Fibroblast of skin of abdomen (primary cell): ENCODE measurements around the gene MAP3K7.
"Not testable (repeated sequence)": the region's sequence is repeated elsewhere in the genome, so short reads cannot be mapped to it uniquely, and the experiment has no call there.

Source experiments
- DNase-seq: peaks from one replicate; pipeline ENCODE4 v3.0.0-alpha.2; 2013

The MAP3K7 gene

DNA sequence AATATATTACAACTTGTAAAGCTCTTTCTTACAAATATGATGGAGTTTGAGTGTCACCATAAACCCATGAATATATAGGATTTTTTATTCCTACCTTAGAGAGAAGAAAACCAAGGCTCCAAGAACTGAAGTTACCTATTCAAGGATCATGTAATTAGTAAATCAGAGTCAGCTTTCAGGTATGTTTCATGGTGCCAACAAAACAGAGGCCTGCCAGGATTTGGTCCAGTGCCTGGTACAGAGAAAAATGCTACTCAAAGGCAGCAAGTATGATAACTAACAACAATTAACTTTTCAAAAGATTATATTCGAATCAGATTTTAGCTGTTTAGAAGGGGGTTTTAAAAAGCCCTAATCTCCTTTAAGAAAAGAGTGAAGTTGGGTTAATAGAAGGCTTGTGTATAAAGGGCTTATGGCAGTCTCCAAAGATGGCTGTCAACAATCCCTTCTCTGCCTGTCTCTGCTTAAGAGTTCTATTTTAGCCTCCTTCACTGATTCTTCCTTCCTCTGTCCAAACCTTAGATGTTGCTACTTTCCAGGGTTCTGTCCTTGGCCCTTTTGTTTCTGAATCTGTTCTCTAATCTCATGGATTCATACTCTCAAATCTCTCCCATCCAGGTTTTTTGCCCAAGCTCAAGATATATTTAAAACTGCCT lies 7.8 kb downstream of the MAP3K7 start:
- no peak for DNase-seq

DNA sequence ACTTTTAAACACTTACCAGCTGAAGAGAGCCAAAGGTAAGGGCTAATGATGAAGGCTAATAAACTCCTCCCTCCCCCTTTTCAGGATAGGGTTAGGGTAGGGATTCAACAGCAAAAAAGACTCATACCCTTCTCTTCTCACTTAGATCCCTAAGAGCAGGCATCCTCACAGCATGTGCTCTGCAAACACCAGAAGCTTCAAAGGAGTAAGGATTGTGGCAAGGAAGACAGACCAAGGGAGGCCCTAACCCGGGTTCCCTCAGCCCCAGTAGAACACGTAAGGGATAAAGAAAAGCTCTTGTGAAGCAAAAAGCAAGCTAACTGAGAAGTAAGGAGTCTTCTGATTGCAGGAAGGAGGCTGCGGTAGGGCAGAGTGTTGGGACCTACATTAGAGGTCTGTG lies 11.6 kb downstream of the MAP3K7 start:
- no peak for DNase-seq

DNA sequence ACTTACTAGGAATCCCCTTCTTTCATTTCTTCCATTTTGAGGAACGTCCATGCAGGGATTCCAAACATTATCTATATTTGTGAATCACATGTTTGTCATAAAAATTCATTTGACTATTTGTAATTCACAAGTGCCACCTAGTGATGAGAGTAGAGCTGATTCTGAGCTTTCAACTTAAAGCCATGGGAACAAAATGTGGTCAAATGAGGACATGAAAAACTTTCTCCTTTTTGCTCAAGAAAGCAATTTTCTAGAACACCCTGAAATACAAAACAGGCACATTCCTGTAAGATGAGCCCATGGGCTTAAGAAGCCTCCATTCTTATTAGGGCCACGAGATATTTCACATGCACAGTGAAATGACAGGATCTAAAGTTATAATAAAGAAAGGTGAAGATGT lies 12.3 kb downstream of the MAP3K7 start:
- peak; percentile 23 for DNase-seq

DNA sequence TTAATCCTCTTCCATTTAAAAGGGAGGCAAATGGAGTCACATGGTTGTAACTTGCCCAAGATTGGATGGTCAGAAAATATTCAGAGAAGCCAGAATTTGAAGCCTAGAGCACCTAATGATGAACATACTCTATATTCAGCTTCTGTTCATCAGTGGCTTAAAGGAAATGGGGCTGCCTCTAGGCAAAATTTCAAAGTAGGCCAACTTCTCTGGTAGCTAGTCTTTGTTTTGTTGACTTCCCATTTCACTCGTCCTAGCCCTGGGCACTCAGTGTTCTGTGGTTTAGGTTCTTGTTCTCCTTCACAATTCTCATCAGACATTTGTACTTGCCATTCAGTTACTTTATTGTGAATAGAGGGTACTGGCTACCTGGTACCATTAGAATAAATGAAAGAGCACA lies 13.2 kb downstream of the MAP3K7 start:
- DNase-seq, result no peak

DNA sequence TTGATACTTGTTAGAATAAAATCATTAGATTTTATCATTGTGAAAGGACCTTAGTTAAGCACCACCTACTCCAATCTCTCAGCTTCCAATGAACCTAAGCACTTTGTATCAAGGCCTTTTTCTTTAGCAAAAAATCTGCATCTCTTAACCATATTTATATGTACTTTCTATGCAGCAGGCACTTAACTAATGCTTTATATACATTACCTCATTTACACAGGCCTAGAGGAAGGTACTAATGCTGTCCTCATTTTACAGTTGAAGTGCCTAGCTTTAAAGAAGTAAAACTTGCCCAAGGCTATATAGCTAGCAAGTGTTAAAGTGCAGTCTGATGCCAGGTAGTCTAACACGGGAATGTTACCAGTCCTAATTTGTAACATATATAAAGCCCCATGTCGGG lies 14.0 kb downstream of the MAP3K7 start:
- no peak for DNase-seq

DNA sequence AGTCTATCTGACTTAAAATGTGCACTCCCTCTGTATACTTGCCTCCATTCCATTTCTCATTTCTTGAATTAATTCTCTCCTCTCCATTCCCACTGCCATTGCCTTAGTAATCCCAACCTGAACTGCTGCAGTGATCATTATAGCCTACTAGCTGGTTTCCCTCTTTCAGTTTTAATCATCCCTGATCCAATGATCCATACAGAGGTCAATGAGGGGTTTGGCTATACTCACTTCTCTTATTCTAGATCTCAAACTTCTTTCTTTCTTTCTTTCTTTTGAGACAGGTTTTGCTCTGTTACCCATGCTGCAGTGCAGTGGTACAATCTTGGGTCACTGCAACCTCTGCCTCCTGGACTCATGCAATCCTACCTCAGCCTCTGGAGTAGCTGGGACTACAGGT lies 17.6 kb downstream of the MAP3K7 start:
- no peak for DNase-seq

DNA sequence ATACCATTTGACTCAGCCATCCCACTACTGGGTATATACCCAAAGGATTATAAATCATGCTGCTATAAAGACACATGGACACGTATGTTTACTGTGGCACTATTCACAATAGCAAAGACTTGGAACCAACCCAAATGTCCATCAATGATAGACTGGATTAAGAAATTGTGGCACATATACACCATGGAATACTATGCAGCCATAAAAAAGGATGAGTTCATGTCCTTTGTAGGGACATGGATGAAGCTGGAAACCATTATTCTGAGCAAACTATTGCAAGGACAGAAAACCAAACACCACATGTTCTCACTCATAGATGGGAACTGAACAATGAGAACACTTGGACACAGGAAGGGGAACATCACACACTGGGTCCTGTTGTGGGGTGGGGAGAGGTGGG lies 19.2 kb downstream of the MAP3K7 start:
- DNase-seq, result not testable (repeated sequence)

DNA sequence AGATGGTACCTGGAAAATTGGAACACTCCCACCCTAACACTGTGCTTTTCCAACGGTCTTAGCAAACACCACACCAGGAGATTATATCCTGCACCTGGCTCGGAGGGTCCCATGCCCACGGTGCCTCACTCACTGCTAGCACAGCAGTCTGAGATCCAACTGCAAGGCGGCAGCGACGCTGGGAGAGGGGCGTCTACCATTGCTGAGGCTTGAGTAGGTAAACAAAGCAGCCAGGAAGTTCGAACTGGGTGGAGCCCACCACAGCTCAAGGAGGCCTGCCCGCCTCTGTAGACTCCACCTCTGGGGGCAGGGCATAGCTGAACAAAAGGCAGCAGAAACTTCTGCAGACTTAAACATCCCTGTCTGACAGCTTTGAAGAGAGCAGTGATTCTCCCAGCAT lies 24.5 kb downstream of the MAP3K7 start:
- DNase-seq, result not testable (repeated sequence)

DNA sequence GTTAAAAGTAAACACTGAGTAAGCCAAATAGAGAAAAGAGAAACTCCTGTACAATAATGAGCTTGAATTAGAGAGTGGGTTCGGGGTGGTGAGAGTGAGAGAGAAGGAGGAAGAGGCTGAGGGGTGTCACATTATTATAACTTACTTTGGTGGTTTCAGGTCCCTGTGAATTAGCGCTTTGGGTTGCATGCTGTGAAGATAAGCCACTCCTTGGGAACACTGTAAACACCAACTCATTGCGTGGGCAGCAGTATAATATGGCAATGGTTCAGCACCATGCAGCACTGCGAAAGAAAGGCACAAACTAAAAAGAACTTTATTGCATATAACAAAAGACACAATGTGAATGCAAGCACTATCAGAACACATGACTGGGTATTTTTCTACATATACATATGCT lies 26.9 kb downstream of the MAP3K7 start:
- DNase-seq, result no peak

DNA sequence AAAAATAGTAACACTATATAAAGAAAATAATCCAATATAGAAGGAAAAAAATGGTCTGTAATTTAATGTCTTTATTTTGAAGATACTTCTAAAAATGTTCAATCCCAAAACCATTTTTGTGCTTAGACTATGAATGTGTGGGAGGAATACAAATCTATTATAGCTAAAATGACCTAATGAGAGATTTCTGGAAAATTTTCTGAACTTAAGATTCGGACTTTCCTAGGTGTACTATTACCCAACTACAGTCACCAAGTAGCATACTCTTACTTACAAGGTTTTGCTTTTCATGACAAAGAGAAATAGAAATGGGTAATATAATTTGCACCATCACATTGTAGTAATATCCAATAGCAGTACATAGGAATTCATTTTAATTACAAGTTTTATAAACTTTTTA lies 29.9 kb downstream of the MAP3K7 start:
- no peak for DNase-seq

DNA sequence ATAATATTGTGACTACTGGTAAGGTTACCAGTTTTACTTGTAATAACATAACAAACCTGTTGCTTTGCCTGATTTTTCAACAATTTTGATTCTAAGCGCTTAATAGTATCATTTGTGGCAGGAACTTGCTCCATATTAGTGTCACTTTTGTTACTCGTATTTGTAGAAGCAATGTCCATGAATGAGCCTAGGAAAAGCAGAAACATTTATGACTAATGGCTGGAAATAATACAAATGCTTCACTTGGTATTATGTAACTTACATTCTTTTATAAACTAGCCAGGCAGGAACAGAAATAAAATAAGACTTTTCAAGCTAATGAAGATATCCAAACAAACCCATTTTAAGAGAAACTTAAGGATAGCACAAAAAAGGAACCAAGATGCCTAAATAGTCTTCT lies 38.9 kb downstream of the MAP3K7 start:
- no peak for DNase-seq

DNA sequence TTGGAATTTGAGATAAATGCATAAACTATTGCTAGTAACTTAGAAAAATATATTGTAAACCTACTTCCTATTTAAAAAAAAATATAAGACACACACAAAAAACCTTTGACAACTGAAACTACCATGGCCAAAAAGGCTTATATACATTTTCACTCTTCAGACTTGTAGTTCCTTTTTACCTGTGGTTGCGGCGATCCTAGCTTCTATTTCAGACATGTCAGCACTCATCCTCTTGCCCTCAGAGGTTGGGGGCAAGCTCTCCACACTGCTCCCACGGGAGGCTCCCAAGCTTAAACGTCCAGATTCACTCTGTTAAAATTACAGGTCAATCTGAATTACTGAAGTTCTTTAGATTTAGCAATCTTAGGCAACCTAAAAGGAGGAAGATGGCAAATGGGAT lies 39.8 kb downstream of the MAP3K7 start:
- DNase-seq, result no peak

DNA sequence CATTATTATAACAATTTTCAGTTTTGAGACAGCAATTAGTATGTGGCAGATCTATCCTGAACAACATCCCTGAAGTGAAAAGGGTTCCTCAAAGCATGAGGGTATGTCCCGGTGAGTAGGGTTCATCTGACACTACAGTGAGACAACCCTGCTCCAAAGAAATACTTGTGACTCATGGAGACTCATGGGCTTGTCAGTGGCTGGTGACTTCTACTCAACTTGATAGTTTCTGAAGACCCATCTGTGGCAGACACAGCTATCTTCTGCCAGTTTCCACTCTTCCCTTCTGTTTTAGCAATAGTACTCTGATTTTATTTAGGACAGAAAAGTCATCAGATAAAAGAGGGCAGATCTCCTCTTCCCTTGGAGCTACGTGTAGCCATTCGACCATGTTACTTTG lies 41.4 kb downstream of the MAP3K7 start:
- no peak for DNase-seq

DNA sequence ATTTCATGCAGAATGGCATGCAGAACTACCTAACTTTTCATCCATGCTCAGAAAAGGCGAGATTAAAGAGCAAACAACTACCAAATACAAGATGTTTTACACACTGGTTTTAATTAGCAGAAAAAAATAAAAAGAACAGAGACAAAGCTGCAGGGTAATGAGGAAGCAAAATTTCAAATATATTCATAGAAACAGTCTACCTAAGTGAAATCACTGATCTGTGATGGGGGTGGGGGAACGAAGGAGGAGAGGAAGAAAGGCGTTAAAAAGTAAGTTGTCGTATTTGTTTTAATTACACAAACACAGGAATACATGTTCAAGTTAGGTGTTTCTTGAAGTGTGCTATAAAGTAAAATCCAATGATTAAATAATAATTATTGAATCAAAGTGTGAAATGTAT lies 42.1 kb downstream of the MAP3K7 start:
- DNase-seq, result no peak

DNA sequence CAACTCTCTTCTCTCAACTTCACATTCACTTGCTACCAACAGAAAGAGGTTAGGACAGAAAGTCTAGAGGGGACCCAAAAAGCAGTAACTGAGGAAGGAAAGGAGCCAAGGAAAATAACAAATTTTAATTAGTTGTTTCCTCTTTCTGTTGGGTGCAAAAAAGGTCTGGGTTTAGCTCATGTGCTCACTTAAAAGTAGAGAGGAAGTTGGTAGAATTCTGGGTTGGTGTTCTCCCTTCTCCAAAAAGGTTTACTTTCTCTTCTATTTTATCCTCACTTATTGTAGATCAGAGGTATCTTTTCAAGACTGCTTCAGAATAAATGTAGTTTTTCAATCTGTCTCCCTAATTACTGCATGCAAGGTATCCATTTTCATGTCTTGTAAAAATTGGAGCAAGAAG lies 42.8 kb downstream of the MAP3K7 start:
- DNase-seq, result no peak

DNA sequence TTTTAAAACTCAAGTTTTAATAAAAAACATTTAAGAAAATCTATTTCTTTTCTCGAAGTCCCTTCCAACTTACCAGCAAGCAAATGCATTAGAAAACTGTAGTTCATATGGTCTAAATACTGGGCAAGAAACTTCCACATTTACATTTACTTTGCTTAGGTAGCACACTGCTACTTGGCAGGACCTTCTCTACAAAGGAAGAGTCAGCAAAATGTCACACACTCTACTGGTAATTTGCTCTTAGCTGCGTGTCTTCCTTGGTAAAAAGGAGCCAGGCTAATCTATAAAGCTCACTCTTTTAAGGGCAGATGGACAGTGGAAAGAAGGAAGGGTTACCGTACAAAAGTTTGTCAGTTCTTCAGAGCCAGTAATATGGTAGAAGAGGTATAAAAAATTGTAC lies 45.7 kb downstream of the MAP3K7 start:
- DNase-seq, result no peak

DNA sequence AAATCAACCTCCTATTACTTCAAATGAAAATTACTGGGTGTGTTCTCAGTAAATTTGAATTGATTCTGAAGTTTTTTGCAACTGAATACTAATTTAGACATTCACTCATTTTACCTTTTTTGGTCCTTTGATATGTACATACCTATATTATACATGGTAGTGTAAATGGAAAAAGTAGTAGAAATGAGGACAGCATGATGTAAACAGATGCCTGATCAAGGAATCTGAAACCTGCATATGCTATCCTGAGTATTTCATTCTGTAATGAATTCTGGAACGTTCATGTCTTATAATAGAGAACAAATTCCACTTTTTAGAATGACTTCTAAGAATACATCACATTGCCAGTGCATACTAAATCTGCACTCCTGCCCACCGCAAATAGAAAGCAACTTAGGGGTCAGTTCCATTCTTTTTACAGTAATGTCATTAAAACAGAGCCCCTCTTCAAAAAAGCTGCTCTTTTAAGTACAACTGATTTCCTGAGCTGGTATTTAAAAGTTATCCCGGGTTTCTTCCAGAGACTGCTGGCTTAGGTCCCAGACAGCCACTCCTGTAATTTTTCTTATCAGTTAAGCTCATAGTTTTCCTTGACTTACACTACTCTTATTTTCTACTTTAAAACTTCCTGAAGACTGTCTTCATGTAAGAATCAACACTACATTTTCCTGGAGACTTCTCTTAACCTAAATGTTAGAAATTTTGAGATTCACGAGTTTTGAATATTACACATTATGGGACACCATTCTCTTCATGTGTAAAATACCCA lies 48.4 kb downstream of the MAP3K7 start:
- peak; percentile 5 for DNase-seq

DNA sequence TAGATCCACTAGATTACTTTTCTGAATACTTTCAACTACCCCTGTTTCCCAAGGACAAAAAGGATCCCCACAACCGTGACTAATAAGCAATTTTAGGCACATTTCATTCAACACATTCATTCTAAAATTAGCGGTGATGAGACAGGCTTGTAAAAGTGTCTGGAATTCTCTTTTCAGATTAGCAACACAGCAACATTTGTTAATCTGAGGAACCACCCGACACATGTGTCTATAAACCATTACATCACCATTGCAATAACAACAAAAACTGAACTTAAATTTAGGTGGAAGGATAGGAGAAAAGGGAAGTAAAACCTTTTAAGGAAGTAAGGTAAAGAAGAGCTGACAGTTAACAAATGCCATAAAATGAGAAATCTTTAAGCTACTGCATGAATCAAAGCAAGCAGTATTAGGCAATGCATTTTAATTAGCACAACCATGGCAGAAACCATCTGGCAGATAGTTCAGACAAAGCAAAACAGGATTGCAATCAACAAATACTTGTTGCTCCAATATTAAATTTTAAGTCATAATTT lies 49.1 kb downstream of the MAP3K7 start:
- DNase-seq, result peak; percentile 53

DNA sequence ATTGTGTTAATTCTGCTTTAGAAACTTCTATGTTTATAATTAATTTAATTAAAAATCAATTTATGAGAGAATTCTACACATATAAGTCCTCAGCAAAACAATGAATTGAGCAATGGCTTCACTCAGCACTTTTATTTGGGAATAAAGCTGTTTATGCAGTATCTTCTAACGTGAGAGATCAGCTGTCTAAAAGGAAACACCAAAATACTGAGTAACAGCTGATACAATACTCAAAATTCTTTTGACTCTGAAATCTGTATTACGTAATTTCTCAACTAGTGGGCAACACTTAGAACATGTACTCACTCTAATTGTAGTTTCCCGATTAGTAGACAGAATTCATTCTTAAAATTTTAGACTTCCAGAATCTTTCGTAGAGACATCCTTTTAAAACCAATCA lies 49.8 kb downstream of the MAP3K7 start:
- peak; percentile 41 for DNase-seq

DNA sequence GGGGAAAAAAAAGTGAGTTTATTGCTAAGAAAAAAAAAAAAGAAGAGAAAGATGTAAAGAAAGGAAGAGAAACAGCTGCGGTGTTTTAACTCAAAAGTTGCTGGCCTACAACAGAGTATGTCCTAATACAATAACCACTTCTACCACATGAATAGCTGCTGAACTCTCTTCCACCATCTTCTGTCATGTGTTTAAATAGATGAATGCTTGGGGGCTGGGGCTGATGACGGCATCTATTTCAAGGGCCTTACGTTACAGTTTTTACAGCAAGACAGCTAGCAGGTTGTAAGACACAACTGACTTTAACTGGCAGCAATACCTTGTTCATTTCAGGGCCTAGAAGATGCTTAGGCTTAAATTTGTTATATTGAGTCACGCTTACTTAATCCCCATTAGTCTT lies 50.4 kb downstream of the MAP3K7 start:
- no peak for DNase-seq

DNA sequence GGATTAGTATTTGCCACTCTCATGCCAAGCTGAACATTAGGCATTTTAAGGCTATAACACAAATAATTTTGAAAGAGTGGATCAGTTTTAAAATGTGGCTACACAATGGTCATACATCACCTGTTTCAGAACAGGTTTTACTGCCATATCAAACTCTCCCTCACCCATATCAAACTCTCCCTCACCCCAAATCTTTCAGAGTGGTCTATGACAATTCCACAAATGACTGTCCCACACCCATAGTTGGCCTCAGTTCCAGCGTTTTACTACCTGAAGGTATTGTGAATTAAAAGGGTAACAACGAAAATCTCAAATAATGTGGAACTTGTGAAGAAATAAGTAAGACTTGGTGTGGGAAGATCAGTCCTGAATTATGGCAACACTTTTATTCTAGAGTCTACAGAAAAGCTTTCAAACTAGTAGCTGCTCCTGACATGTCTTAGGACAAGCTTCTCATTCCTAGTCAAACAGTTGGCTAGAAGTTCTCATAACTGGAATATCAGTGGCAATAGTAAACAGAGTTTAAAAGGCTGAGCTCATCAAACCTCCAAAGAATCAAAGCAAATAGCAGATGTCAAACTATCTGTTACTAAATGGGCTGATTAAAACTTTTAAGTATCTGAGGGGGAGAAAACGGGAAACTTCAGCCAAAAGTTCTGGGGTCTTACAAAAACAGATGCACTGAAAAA lies 52.4 kb downstream of the MAP3K7 start:
- DNase-seq, result no peak

DNA sequence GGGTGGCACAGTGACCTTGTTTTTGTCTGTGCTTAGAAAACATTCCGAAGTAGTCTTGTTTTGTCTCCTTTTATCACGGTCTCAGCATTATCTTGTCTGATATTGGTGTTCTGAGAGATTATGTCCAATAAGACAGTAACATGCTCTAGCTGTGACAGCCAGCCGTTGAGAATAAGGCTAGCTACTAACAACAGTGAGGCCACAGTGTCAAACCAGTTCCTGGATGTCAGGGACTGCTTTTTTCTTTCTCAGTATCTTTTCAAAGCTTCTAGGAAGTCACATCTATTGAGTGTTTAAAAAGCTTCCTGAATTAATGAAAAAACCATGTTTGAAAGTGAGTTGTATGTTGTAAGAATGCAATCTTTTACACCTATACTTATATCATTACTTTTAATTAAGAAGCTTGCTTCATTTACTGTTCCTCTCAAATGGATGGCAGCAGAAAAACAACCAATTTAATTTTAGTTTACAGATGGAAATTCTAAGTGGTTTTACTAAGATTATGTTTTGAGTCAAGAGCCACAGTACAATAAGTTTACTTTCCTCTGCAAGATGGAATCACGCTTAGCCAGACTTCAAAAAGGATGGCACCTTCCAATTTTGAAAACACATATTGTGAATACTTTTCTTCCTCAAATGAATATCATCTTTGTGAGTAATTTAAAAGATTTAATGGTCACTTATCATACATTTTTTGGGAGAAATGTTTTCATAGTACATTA lies 53.1 kb downstream of the MAP3K7 start:
- no peak for DNase-seq

DNA sequence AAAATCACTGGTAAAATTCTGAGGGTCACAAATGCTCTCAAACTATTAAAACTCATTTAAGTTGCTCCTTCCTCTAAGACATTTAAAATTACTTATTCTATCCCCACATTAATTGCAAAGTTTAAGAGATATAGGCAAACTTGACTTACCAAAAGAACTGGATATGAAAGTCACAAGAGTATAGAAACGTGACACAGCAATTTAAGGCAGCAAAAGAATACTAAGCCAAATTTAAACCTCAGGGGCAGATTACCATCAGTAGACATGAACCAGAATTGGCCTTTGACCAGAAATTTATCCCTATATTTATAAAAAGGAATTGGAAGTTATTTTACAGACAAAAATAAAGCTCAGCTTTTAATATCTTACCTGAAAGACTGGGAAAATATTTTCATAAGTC lies 56.0 kb downstream of the MAP3K7 start:
- DNase-seq, result no peak
